Fibroblast of skin of back (primary cell): ENCODE measurements around the gene TCF4.

ENCODE experiments used
- DNase-seq: peaks from one replicate; pipeline ENCODE4 v3.0.0-alpha.2; 2013

The TCF4 gene

GRCh38 chr18:55221622-55222021, 366.4 kb downstream of the TCF4 start:
- DNase-seq: no peak

DNA sequence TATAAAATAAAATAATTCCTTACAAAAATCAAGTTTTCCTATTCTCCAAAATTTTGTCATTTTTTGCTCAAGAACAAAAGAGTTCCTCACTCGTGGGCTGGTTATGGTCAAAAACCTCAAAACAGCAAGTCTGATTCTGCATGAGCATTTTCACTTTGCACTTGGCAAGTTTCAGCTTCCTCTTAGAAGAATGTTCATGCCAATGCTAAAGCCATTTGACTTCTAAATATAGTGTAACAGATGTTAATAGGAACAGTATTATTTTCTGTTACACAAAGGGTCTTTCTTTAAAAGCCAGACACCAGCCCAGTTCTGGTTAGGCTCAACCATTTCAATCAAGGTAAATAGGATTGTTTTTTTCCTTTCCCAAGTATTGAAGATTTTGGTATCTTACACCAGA, 367.5 kb downstream of the TCF4 start:
- no peak for DNase-seq

- no peak for DNase-seq
Observed at GRCh38 chr18:55219823-55220222, 368.2 kb downstream of the TCF4 start.

- DNase-seq: no peak
Observed at GRCh38 chr18:55219059-55219458, 368.9 kb downstream of the TCF4 start.

- DNase-seq: no peak
Observed at GRCh38 chr18:55214969-55215368, 373.0 kb downstream of the TCF4 start.

DNA sequence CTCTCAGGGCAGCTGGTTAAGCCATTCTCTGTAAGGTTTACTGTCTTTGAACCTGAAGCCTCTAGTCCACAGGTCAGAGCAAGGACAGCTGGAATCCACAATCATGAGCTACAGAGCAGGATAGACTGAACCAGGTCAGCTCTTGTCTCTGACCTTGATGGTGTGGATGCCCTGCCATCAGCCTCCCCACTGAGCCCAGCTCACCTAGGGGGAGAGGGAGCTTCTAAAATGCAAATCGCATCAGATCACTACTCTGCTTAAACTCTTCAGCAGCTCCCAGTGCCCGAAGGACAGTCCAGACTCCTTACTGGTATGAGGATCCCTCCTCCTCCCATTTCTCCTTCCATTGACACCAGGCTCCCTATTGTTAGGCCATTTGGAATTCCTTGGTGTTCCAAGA, 373.5 kb downstream of the TCF4 start:
- DNase-seq: no peak

DNA sequence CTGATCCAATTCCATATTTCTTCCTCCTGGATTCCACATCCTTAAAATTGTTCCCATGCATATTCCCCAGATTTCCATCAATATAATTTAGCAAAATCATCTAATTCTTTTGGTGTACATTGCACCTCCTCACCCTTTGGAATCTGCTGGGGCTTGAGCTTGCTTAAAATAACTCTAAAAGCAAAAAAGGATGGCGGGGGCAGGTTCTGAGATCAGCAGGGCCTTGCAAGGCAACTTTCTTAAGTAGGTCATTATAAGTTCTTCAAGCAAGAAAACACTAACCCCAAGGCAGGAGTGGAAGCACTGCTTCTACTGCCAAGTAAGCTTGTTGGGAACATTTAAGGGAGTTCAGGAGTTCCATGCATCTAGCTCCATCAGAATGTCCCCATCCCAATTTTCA, 374.4 kb downstream of the TCF4 start:
- DNase-seq: no peak

DNA sequence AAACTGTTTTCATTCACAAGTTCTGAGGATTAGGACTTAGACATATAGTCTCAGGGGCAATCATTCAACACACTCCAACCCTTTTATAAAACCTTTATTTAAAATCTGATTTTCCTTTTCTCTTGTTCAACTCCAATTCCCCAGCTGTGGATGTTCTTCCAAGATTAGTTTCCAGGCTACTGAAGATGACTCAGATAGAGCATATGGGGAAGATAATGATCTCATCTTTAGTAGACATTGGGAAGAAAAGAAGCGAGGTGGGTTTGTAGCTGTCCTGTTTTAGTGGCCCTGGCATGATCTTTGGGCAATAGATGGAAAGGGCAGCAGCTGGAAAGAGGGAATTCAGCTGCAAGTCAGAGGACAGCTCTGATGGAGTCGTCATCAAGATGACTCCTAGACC, 381.1 kb downstream of the TCF4 start:
- peak; percentile 21 for DNase-seq

DNA sequence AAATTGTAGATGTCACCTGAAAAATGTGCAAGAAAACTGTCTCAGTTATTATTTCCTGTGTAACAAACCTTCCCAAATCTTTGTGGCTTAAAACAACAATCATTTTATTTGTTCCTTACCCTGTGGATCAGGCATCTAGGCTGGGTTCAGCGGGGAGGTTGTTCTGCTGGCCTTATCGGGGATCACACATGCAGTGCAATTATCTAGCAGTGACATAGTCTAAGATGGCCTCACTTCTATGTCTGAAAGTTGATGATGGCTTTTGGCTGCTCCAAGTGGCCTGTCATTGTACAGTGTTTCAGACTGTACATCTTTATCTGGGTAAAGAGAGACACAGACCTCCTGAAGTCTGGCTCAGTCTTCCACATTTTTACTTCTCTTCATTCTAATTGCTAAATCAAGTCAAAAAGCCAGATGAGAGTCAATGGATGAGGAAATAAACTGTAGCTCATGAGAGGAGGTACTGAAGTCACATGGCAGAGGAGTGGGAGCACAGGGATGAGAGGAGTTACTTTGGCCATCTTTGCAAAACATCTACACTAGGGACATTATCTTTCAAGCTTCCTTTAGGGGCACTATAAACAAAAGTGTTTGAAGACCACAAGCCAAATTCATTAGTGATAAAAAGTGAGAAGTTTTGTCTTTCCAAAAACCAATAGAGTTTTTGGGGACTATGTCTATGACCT, 385.6 kb downstream of the TCF4 start:
- DNase-seq: no peak

GRCh38 chr18:55199291-55199963, 388.6 kb downstream of the TCF4 start:
- DNase-seq: no peak

GRCh38 chr18:55195863-55196262, 392.1 kb downstream of the TCF4 start:
- DNase-seq: no peak

DNA sequence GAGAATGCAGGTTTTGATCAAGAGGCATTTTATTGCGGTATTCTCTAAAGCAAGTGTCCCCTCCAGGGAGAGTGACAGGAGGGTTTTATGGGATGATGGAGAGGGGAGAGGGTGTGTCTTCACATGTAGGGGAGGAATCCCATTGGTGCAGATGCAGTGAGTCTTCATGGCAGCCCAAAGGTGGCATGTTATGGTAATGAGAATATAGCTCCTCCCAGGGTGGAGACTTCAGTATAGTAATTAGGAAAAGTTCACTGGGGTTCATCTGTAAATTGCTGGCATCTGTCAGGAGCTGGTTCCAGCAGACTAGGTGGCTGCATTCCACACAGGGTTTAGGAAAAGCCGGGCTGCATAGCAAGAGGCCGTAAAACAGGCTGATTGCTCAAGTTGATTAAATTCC, 398.0 kb downstream of the TCF4 start:
- no peak for DNase-seq

DNA sequence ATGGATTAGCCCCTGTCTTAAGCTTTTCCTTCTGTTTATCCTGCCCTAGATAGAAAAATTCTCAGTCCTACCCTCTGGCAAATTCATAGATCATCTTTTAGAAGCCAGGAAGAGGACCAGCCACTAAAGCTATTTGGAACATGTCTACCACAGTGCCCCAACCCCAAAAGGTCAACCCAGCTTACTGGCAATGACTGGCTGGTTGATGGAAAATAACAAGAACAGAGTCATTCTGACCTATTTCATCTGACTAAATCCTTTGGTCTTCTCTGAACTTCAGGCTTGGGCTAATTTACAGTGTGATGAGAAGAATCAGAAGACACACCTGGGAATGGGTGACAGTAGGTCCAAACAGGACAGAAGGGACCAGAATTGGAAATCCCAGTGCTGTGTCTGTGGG, 401.4 kb downstream of the TCF4 start:
- DNase-seq: no peak

- DNase-seq: peak; percentile 29
Observed at GRCh38 chr18:55185391-55185790, 402.6 kb downstream of the TCF4 start.

DNA sequence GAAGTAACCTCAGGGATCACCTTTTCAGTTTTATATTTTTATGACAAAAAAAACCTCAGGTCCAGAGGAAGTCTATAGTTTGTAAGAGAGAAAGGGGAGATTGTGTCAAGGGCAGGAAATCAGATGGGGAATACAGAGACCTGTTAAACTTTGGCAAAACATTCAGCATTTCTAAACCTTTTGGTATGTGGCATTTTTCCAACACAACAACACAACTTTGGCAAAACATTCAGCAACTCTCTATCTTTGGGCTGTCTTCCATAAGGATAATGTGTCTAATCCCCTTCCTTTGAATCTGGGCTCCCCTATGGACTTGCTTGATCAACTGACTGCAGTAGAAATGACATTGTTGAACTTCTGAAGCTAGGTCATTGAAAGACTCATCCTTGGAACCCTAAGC, 408.2 kb downstream of the TCF4 start:
- DNase-seq: peak; percentile 21

DNA sequence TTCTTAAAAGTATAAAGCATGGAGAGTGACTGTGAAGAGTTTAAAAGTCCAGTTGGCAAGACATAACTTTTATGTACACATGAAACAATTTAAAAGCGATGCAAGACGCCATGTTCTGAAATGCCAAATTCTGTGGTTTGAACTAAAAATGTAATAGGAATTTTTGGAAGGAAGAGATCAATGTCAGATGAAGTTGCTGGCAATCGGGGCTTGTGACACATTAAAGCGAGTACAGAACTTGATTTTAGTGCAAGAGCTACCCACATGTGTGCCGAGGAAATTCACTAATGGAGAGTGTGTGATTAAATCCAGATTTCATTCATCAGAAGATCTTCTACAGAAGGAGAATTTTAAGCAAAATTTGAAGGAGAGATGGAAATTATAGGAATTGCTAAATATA, 408.6 kb downstream of the TCF4 start:
- DNase-seq: peak; percentile 15

GRCh38 chr18:55173291-55173690, 414.7 kb downstream of the TCF4 start:
- no peak for DNase-seq
